Measurements from ENCODE around the gene CNIH3.

The CNIH3 gene

DNA sequence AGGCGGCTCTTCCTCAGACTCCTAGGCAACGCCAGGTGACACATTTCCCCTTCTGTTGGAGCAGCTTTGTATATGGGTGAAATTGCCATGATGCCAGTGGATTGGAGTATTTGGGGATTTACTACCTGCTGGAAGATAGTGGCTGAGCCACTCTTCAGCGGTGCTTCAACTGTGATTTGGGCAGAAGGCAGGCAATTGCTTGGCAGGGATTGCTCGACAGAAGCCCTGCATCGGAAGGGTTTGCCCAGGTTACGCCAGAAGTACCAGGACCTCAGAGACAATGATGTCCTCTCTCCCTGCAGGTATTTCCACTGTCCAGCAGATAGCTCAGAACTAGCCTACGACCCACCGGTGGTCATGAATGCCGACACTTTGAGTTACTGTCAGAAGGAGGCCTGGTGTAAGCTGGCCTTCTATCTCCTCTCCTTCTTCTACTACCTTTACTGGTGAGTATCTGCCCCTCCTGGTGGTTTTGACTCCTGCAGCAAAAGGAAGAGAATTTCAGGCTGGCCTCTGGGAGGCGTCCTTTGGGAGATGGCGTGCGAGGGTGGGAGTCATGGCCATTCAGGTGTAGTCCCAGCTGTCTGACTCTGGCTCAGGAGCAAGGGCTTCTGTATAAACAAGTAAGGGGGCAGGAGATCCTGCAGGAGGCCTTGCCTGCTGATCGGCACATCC, 118.3 kb downstream of the CNIH3 start:
- TF ChIP-seq FOXM1 (IDR thresholded peaks at IDR 0.05; ENCODE audit: borderline replicate concordance, low read depth) (no peak), EGR1 (IDR thresholded peaks at IDR 0.05) (no peak), TEAD4 (IDR thresholded peaks at IDR 0.05) (no peak), CEBPB (IDR thresholded peaks at IDR 0.05) (no peak), YY1 (IDR thresholded peaks at IDR 0.05; ENCODE audit: low read depth) (no peak), TAF1 (IDR thresholded peaks at IDR 0.05; ENCODE audit: low read depth) (no peak), EP300 (IDR thresholded peaks at IDR 0.05; ENCODE audit: borderline replicate concordance) (no peak), CREB1 (IDR thresholded peaks at IDR 0.05; ENCODE audit: low read depth) (no peak), RAD21 (IDR thresholded peaks at IDR 0.05; ENCODE audit: low read depth) (no peak), ZBTB7A (IDR thresholded peaks at IDR 0.05; ENCODE audit: low read depth) (no peak), TCF12 (IDR thresholded peaks at IDR 0.05; ENCODE audit: low read depth) (no peak), NFIC (IDR thresholded peaks at IDR 0.05) (no peak), USF1 (IDR thresholded peaks at IDR 0.05) (no peak)
- TF ChIP-seq, protein P1, sequence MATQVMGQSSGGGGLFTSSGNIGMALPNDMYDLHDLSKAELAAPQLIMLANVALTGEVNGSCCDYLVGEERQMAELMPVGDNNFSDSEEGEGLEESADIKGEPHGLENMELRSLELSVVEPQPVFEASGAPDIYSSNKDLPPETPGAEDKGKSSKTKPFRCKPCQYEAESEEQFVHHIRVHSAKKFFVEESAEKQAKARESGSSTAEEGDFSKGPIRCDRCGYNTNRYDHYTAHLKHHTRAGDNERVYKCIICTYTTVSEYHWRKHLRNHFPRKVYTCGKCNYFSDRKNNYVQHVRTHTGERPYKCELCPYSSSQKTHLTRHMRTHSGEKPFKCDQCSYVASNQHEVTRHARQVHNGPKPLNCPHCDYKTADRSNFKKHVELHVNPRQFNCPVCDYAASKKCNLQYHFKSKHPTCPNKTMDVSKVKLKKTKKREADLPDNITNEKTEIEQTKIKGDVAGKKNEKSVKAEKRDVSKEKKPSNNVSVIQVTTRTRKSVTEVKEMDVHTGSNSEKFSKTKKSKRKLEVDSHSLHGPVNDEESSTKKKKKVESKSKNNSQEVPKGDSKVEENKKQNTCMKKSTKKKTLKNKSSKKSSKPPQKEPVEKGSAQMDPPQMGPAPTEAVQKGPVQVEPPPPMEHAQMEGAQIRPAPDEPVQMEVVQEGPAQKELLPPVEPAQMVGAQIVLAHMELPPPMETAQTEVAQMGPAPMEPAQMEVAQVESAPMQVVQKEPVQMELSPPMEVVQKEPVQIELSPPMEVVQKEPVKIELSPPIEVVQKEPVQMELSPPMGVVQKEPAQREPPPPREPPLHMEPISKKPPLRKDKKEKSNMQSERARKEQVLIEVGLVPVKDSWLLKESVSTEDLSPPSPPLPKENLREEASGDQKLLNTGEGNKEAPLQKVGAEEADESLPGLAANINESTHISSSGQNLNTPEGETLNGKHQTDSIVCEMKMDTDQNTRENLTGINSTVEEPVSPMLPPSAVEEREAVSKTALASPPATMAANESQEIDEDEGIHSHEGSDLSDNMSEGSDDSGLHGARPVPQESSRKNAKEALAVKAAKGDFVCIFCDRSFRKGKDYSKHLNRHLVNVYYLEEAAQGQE (IDR thresholded peaks at IDR 0.05; ENCODE audit: low read depth): no peak
- TF ChIP-seq, protein P2, sequence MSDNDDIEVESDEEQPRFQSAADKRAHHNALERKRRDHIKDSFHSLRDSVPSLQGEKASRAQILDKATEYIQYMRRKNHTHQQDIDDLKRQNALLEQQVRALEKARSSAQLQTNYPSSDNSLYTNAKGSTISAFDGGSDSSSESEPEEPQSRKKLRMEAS (IDR thresholded peaks at IDR 0.05): no peak

DNA sequence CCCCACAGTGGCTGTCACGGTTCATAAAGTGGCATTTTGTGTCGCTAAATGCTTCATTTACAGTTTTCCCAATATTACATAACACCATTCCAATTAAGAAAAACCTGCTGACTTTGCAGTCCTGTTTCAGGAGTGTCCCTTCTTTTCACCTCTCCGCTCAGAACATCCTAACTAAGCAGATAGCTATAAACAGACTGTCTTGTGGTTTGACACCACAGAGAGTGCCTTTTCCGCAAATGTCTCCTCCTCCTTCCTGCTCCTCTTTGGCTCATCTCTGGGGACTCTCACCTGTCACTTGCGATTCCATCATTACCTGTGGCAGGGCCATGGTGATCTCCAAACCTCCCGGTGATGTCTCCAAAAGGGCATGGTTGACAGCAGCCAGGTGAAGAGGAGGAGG, 119.0 kb downstream of the CNIH3 start:
- TF ChIP-seq, protein P2 (IDR thresholded peaks at IDR 0.05): no peak
- no peak for TF ChIP-seq TAF1 (IDR thresholded peaks at IDR 0.05; ENCODE audit: low read depth)
- TF ChIP-seq, protein P1 (IDR thresholded peaks at IDR 0.05; ENCODE audit: low read depth): no peak
- TF ChIP-seq TCF12 (IDR thresholded peaks at IDR 0.05; ENCODE audit: low read depth): no peak
- TF ChIP-seq CREB1 (IDR thresholded peaks at IDR 0.05; ENCODE audit: low read depth): no peak
- no peak for TF ChIP-seq USF1 (IDR thresholded peaks at IDR 0.05)
- no peak for TF ChIP-seq NFIC (IDR thresholded peaks at IDR 0.05)
- TF ChIP-seq YY1 (IDR thresholded peaks at IDR 0.05; ENCODE audit: low read depth): no peak

GRCh38 chr1:224736619-224737352, 120.7 kb downstream of the CNIH3 start:
- no peak for TF ChIP-seq USF1 (IDR thresholded peaks at IDR 0.05)
- no peak for TF ChIP-seq TAF1 (IDR thresholded peaks at IDR 0.05; ENCODE audit: low read depth)
- TF ChIP-seq, protein P2 (IDR thresholded peaks at IDR 0.05): no peak
- no peak for TF ChIP-seq EGR1 (IDR thresholded peaks at IDR 0.05)
- TF ChIP-seq, protein P1 (IDR thresholded peaks at IDR 0.05; ENCODE audit: low read depth): no peak
- no peak for TF ChIP-seq YY1 (IDR thresholded peaks at IDR 0.05; ENCODE audit: low read depth)
- no peak for TF ChIP-seq RAD21 (IDR thresholded peaks at IDR 0.05; ENCODE audit: low read depth)
- TF ChIP-seq CREB1 (IDR thresholded peaks at IDR 0.05; ENCODE audit: low read depth): no peak
- no peak for TF ChIP-seq NFIC (IDR thresholded peaks at IDR 0.05)
- TF ChIP-seq EP300 (IDR thresholded peaks at IDR 0.05; ENCODE audit: borderline replicate concordance): no peak
- no peak for TF ChIP-seq CEBPB (IDR thresholded peaks at IDR 0.05)
- TF ChIP-seq FOXM1 (IDR thresholded peaks at IDR 0.05; ENCODE audit: borderline replicate concordance, low read depth): no peak
